CD4-positive, alpha-beta T cell treated with Interleukin-4 for 4 hours (primary cell): Measurements from ENCODE around the gene FRMD4A.

ENCODE experiments used
- DNase-seq: peaks from one replicate; pipeline ENCODE4 v3.0.0-alpha.2; 2020

Gene FRMD4A

GRCh38 chr10:14336736-14337135, 6.0 kb upstream of the FRMD4A start:
- DNase-seq = no peak

- no peak for DNase-seq
Observed at GRCh38 chr10:14334771-14335170, 4.0 kb upstream of the FRMD4A start.

GRCh38 chr10:14333606-14334005, 2.9 kb upstream of the FRMD4A start:
- no peak for DNase-seq

- DNase-seq = no peak
Observed at GRCh38 chr10:14332903-14333302, 2.2 kb upstream of the FRMD4A start.

GRCh38 chr10:14329746-14330173, 964 bp downstream of the FRMD4A start:
- no peak for DNase-seq

- no peak for DNase-seq
Observed at GRCh38 chr10:14328881-14329672, 1.6 kb downstream of the FRMD4A start.

GRCh38 chr10:14327527-14327926, 3.2 kb downstream of the FRMD4A start:
- DNase-seq = no peak

- DNase-seq = no peak
Observed at GRCh38 chr10:14326581-14326980, 4.1 kb downstream of the FRMD4A start.

GRCh38 chr10:14325325-14325955, 5.3 kb downstream of the FRMD4A start:
- peak; percentile 28 for DNase-seq

GRCh38 chr10:14322526-14323188, 8.1 kb downstream of the FRMD4A start:
- DNase-seq = no peak

GRCh38 chr10:14318007-14318406, 12.7 kb downstream of the FRMD4A start:
- no peak for DNase-seq

- no peak for DNase-seq
Observed at GRCh38 chr10:14312014-14312413, 18.7 kb downstream of the FRMD4A start.

GRCh38 chr10:14311206-14311957, 19.3 kb downstream of the FRMD4A start:
- DNase-seq = no peak

- no peak for DNase-seq
Observed at GRCh38 chr10:14309593-14309992, 21.1 kb downstream of the FRMD4A start.

GRCh38 chr10:14306190-14306589, 24.5 kb downstream of the FRMD4A start:
- no peak for DNase-seq

GRCh38 chr10:14304046-14304445, 26.7 kb downstream of the FRMD4A start:
- no peak for DNase-seq

GRCh38 chr10:14302035-14302434, 28.7 kb downstream of the FRMD4A start:
- no peak for DNase-seq

GRCh38 chr10:14299556-14299955, 31.2 kb downstream of the FRMD4A start:
- DNase-seq = no peak

- no peak for DNase-seq
Observed at GRCh38 chr10:14296065-14296709, 34.5 kb downstream of the FRMD4A start.

GRCh38 chr10:14294347-14295059, 36.2 kb downstream of the FRMD4A start:
- no peak for DNase-seq

- DNase-seq = no peak
Observed at GRCh38 chr10:14293526-14293925, 37.2 kb downstream of the FRMD4A start.

GRCh38 chr10:14291296-14291695, 39.4 kb downstream of the FRMD4A start:
- no peak for DNase-seq
